Upper lobe of left lung (tissue), 6 donors: ENCODE data around the gene ARHGAP24. TPM values are rescaled to one million over a fixed set of nuclear protein-coding genes. Genes with fewer than 3 reads are reported as not detected.

Source experiments
- ATAC-seq, 2 donors: fragments of 200-7000 bp; cut with Tn5 transposase; one replicate each; pipeline ENCODE4 v1.9.1; 2022; ENCODE audit warnings: mild to moderate bottlenecking in 2 of 2, moderate library complexity in 2 of 2; ENCODE audit not compliant: low FRiP score in 2 of 2
- DNase-seq, 2 donors: peaks; one replicate each; pipeline ENCODE4 v3.0.0-alpha.2; 2019 to 2020
- H3K27ac ChIP-seq, 4 donors: fragments of 200-600 bp; sonication (generic); one replicate each; pipeline ENCODE4 v1.5.1; 2016 to 2019
- H3K27me3 ChIP-seq, 4 donors: fragments of 200-600 bp; sonication (generic); one replicate each; pipeline ENCODE4 v1.5.1; 2017 to 2019
- H3K36me3 ChIP-seq, 4 donors: fragments of 200-600 bp; sonication (generic); one replicate each; pipeline ENCODE4 v1.5.1; 2016 to 2019
- H3K4me1 ChIP-seq, 4 donors: fragments of 200-600 bp; sonication (generic); one replicate each; pipeline ENCODE4 v1.5.1; 2018 to 2019
- H3K4me3 ChIP-seq, 4 donors: fragments of 200-600 bp; sonication (generic); one replicate each; pipeline ENCODE4 v1.5.1; 2017 to 2019; ENCODE audit warnings: mild to moderate bottlenecking in 2 of 4, moderate library complexity in 1 of 4
- H3K9me3 ChIP-seq, 4 donors: fragments of 200-600 bp; sonication (generic); one replicate each; pipeline ENCODE4 v1.5.1; 2018 to 2019
- CTCF ChIP-seq, 6 experiments: fragments of 450-650 bp in 4 of 6; fragments of 200-600 bp in 2 of 6; sonication (generic) in 2 of 6; IDR thresholded peaks; one replicate each; pipeline ENCODE4 v1.5.1; 2016 to 2019; ENCODE audit warnings: antibody characterized with exemption in 6 of 6
- EP300 ChIP-seq, 4 donors: sonication (generic); formaldehyde crosslinking; IDR thresholded peaks; one replicate each; pipeline ENCODE4 v1.5.1; 2017; ENCODE audit warnings: antibody characterized with exemption in 4 of 4, control low read depth in 2 of 4
- POLR2A ChIP-seq, 4 donors: fragments of 450-650 bp; IDR thresholded peaks; one replicate each; pipeline ENCODE4 v1.5.1; 2016 to 2017; ENCODE audit warnings: antibody characterized with exemption in 4 of 4, mild to moderate bottlenecking in 2 of 4
- POLR2AphosphoS5 ChIP-seq, 2 donors: sonication (generic); formaldehyde crosslinking; IDR thresholded peaks; one replicate each; pipeline ENCODE4 v1.5.1; 2017; ENCODE audit warnings: antibody characterized with exemption in 2 of 2
- WGBS, 2 donors: methylation state at CpG; one replicate each; pipeline ENCODE4 v1.1.5; 2017 to 2018; 5-methylcytosine and 5-hydroxymethylcytosine counted together
- total RNA-seq, 6 donors: library from RNA; depleted of rRNA in 4 of 6; stranded (reverse); fragments of >200 nt in 4 of 6; gene quantifications; one replicate each; pipeline versions ENCODE4 v1.1.0 to v1.2.1, GENCODE V29; 2016 to 2021
- donor health status: DM: no; HTN: no; CAD: no; lungs with moderate emphysema.
- donor health status: DM: no; HTN: yes; CAD: no; lungs with severe emphysema.

Gene ARHGAP24
- total RNA-seq, 6 donors from 2014 or later = 26.4 to 92.2 (median 52.4) TPM

- H3K9me3 ChIP-seq = no peaks in the 10 kb centered on the region
- TF ChIP-seq POLR2AphosphoS5 (IDR thresholded peaks at IDR 0.05) = no peak
- no peak for TF ChIP-seq POLR2A (IDR thresholded peaks at IDR 0.05)
- no peak for TF ChIP-seq EP300 (IDR thresholded peaks at IDR 0.05)
- H3K36me3 ChIP-seq = no peaks in the 10 kb centered on the region
- H3K4me1 ChIP-seq = no peaks in the 10 kb centered on the region
- WGBS, 2 donors = 68 to 75% methylated on average over 3 of the region's 3 CpGs
- H3K4me3 ChIP-seq = no peak overlapping the region
- DNase-seq = no peak
- no peaks in the 10 kb centered on the region for H3K27me3 ChIP-seq
- H3K27ac ChIP-seq = no peak overlapping the region
- ATAC-seq = no peak
Measured at GRCh38 chr4:85952972-85953650, 478.2 kb downstream of the ARHGAP24 start.

GRCh38 chr4:85953651-85954018, 478.7 kb downstream of the ARHGAP24 start:
- no peak for DNase-seq
- ATAC-seq = no peak

DNA sequence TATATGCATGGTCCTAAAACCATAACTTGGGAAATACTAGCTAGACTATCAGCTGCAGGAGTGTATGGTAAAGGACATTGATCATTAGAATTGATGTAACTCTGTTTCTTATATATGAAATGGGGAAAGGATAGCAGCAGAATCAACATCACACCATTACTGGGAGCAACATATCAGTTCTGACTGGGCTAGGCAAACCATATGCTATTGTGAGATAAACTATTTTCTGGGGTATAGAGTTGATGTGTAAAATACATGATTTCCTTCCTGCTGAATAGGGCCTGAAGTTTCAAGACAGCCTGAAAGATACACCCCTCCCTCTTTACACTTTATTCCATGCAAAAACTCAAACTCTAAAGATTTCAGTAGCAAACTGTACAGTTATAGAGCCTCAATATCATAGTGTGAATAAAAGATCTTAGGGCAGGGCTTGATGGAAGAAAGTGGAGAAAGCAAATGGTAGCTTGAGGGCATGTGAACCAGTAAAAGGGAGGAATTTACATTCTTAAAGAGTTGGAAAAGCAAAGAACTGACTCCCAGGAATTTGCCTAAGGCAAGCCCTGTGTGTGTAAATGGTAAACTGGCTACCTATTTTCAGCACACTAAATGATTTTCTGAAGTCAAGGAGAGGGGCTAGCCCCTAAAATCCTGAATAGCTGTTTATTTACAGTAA, 480.8 kb downstream of the ARHGAP24 start:
- DNase-seq (no peak), ATAC-seq (no peak)
- H3K9me3 ChIP-seq = no peaks in the 10 kb centered on the region
- TF ChIP-seq POLR2A (IDR thresholded peaks at IDR 0.05) (no peak), POLR2AphosphoS5 (IDR thresholded peaks at IDR 0.05) (no peak), EP300 (IDR thresholded peaks at IDR 0.05) (no peak), CTCF (IDR thresholded peaks at IDR 0.05) (no peak)
- H3K27me3 ChIP-seq = no peaks in the 10 kb centered on the region
- H3K4me3 ChIP-seq = no peak overlapping the region
- no peaks in the 10 kb centered on the region for H3K36me3 ChIP-seq
- H3K4me1 ChIP-seq = no peaks in the 10 kb centered on the region
- no peak overlapping the region for H3K27ac ChIP-seq

More at GRCh38 chr4:85953651-85954018, 478.7 kb downstream of the ARHGAP24 start:
- Histone ChIP-seq H3K4me1 (no peaks in the 10 kb centered on the region), H3K27me3 (no peaks in the 10 kb centered on the region), H3K27ac (no peak overlapping the region), H3K9me3 (no peaks in the 10 kb centered on the region), H3K4me3 (no peak overlapping the region), H3K36me3 (no peaks in the 10 kb centered on the region)
- 75 to 79% methylated on average over 3 of the region's 3 CpGs for WGBS, 2 donors
- no peak for TF ChIP-seq POLR2AphosphoS5 (IDR thresholded peaks at IDR 0.05)
- no peak for TF ChIP-seq POLR2A (IDR thresholded peaks at IDR 0.05)
- TF ChIP-seq EP300 (IDR thresholded peaks at IDR 0.05) = no peak
- no peak for TF ChIP-seq CTCF (IDR thresholded peaks at IDR 0.05)

- H3K4me1 ChIP-seq = no peaks in the 10 kb centered on the region
- WGBS, 2 donors = 90 to 94% methylated on average over 11 to 17 of the region's 17 CpGs
- no peaks in the 10 kb centered on the region for H3K27me3 ChIP-seq
- DNase-seq (peak in 1 of 2 donors; percentile 5), ATAC-seq (no peak)
- TF ChIP-seq POLR2A (IDR thresholded peaks at IDR 0.05) = no peak
- TF ChIP-seq POLR2AphosphoS5 (IDR thresholded peaks at IDR 0.05) = no peak
- no peaks in the 10 kb centered on the region for H3K9me3 ChIP-seq
- no peak overlapping the region for H3K4me3 ChIP-seq
- H3K36me3 ChIP-seq = no peaks in the 10 kb centered on the region
- H3K27ac ChIP-seq = no peak overlapping the region
Measured at GRCh38 chr4:85956293-85956945, 481.5 kb downstream of the ARHGAP24 start.

GRCh38 chr4:85961887-85962286, 486.9 kb downstream of the ARHGAP24 start:
- ATAC-seq = no peak
- Histone ChIP-seq H3K4me3 (no peak overlapping the region), H3K27ac (no peak overlapping the region), H3K36me3 (no peaks in the 10 kb centered on the region), H3K4me1 (no peaks in the 10 kb centered on the region), H3K9me3 (no peaks in the 10 kb centered on the region), H3K27me3 (no peaks in the 10 kb centered on the region)
- TF ChIP-seq POLR2A (IDR thresholded peaks at IDR 0.05) (no peak), POLR2AphosphoS5 (IDR thresholded peaks at IDR 0.05) (no peak), CTCF (IDR thresholded peaks at IDR 0.05) (no peak), EP300 (IDR thresholded peaks at IDR 0.05) (no peak)
- WGBS, 2 donors = 85 to 86% methylated on average over 4 of the region's 4 CpGs
- no peak for DNase-seq
